Activated CD4-positive, alpha-beta T cell treated with anti-CD3 and anti-CD28 coated beads, Interleukin-2, amount 10 ng/mL, durations not matched to agents 24 days and 14 days (primary cell): Measurements from ENCODE around the gene LRRK1. TPM values are rescaled to one million over a fixed set of nuclear protein-coding genes. Genes with fewer than 3 reads are reported as not detected.
"Not testable (repeated sequence)": the region's sequence is repeated elsewhere in the genome, so short reads cannot be mapped to it uniquely, and the experiment has no call there.

Experiments used
- DNase-seq: peaks from one replicate; pipeline ENCODE4 v3.0.0; 2022
- H3K27ac Mint-ChIP-seq: one replicate; pipeline ENCODE4 v1.8.0; 2022; ENCODE audit warnings: mild to moderate bottlenecking, mixed read lengths
- H3K27me3 Mint-ChIP-seq: one replicate; pipeline ENCODE4 v1.8.0; 2022; ENCODE audit warnings: mixed read lengths
- H3K36me3 Mint-ChIP-seq: one replicate; pipeline ENCODE4 v1.8.0; 2022; ENCODE audit warnings: low read depth, mild to moderate bottlenecking, mixed read lengths
- H3K4me1 Mint-ChIP-seq: one replicate; pipeline ENCODE4 v1.8.0; 2021; ENCODE audit warnings: mixed read lengths
- H3K4me3 Mint-ChIP-seq: one replicate; pipeline ENCODE4 v1.8.0; 2022; ENCODE audit warnings: mild to moderate bottlenecking, moderate library complexity, mixed read lengths
- H3K9me3 Mint-ChIP-seq: one replicate; pipeline ENCODE4 v1.8.0; 2021; ENCODE audit warnings: mixed read lengths
- intact Hi-C: fragments of 100-400 bp; cut with micrococcal nuclease; formaldehyde crosslinking; loops from one replicate; pipeline ENCODE4 v1.15.1; 2023
- total RNA-seq: library from RNA; stranded (reverse); gene quantifications from 2 replicates; pipeline ENCODE4 v1.2.3, GENCODE V29; 2022

LRRK1 gene
- total RNA-seq, 1 donor from 2014 or later = 2.1 TPM

GRCh38 chr15:101091080-101092017, 172.2 kb downstream of the LRRK1 start:
- Mint-ChIP-seq H3K4me1 (peaks cover 11% of the 10 kb centered on the region), H3K36me3 (no peaks in the 10 kb centered on the region), H3K4me3 (no peak overlapping the region), H3K27me3 (peaks cover 8% of the 10 kb centered on the region), H3K27ac (no peak overlapping the region), H3K9me3 (peaks cover 11% of the 10 kb centered on the region)
- intact Hi-C loops = loop anchor here (5.0 kb wide), 1 partner anchor 116 kb away; no protein-coding TSS in a partner anchor
- no peak for DNase-seq

GRCh38 chr15:101092156-101092866, 173.2 kb downstream of the LRRK1 start:
- peaks cover 11% of the 10 kb centered on the region for H3K4me1 Mint-ChIP-seq
- no peak for DNase-seq
- no peaks in the 10 kb centered on the region for H3K36me3 Mint-ChIP-seq
- H3K27me3 Mint-ChIP-seq = peaks cover 11% of the 10 kb centered on the region
- intact Hi-C loops = loop anchor here (5.0 kb wide), 1 partner anchor 115 kb away; no protein-coding TSS in a partner anchor
- H3K27ac Mint-ChIP-seq = no peak overlapping the region
- no peak overlapping the region for H3K4me3 Mint-ChIP-seq
- peaks cover 11% of the 10 kb centered on the region for H3K9me3 Mint-ChIP-seq

- Mint-ChIP-seq H3K9me3 (peaks cover 11% of the 10 kb centered on the region), H3K4me3 (no peak overlapping the region), H3K27ac (no peak overlapping the region), H3K4me1 (peaks cover 11% of the 10 kb centered on the region), H3K36me3 (no peaks in the 10 kb centered on the region), H3K27me3 (peaks cover 11% of the 10 kb centered on the region)
- intact Hi-C loops = loop anchor here (5.0 kb wide), 1 partner anchor 114 kb away; no protein-coding TSS in a partner anchor
- DNase-seq = no peak
These were observed 173.7 kb downstream of the LRRK1 start for GRCh38 chr15:101092867-101093202.

- Mint-ChIP-seq H3K9me3 (peaks cover 11% of the 10 kb centered on the region), H3K36me3 (no peaks in the 10 kb centered on the region), H3K4me3 (no peak overlapping the region), H3K4me1 (peaks cover 15% of the 10 kb centered on the region), H3K27me3 (peaks cover 11% of the 10 kb centered on the region), H3K27ac (peak overlapping the region; percentile 30)
- intact Hi-C loops = loop anchor here (5.0 kb wide), 1 partner anchor 113 kb away; no protein-coding TSS in a partner anchor
- no peak for DNase-seq
These were observed 174.8 kb downstream of the LRRK1 start for GRCh38 chr15:101093958-101094357.

- intact Hi-C loops, H3K4me3 Mint-ChIP-seq, H3K27ac Mint-ChIP-seq, H3K36me3 Mint-ChIP-seq, DNase-seq: not testable (repeated sequence)
- H3K27me3 Mint-ChIP-seq = peaks cover 11% of the 10 kb centered on the region
- peaks cover 11% of the 10 kb centered on the region for H3K9me3 Mint-ChIP-seq
- peaks cover 15% of the 10 kb centered on the region for H3K4me1 Mint-ChIP-seq
These were observed 176.7 kb downstream of the LRRK1 start for GRCh38 chr15:101095796-101096406.

GRCh38 chr15:101097111-101097510, 178.0 kb downstream of the LRRK1 start:
- Mint-ChIP-seq H3K27ac (no peak overlapping the region), H3K4me3 (no peak overlapping the region), H3K9me3 (peaks cover 15% of the 10 kb centered on the region), H3K4me1 (peaks cover 15% of the 10 kb centered on the region), H3K27me3 (peaks cover 11% of the 10 kb centered on the region), H3K36me3 (no peaks in the 10 kb centered on the region)
- intact Hi-C loops = no loop called here
- DNase-seq = no peak

GRCh38 chr15:101099183-101099582, 180.0 kb downstream of the LRRK1 start:
- Mint-ChIP-seq H3K4me3 (no peak overlapping the region), H3K9me3 (peaks cover 10% of the 10 kb centered on the region), H3K36me3 (no peaks in the 10 kb centered on the region), H3K4me1 (peaks cover 10% of the 10 kb centered on the region), H3K27me3 (peaks cover 9% of the 10 kb centered on the region), H3K27ac (no peak overlapping the region)
- no peak for DNase-seq
- intact Hi-C loops = no loop called here

- peaks cover 10% of the 10 kb centered on the region for H3K9me3 Mint-ChIP-seq
- no peaks in the 10 kb centered on the region for H3K36me3 Mint-ChIP-seq
- H3K4me3 Mint-ChIP-seq = no peak overlapping the region
- H3K27ac Mint-ChIP-seq = no peak overlapping the region
- no peak for DNase-seq
- intact Hi-C loops = no loop called here
- H3K27me3 Mint-ChIP-seq = peaks cover 6% of the 10 kb centered on the region
- H3K4me1 Mint-ChIP-seq = peaks cover 10% of the 10 kb centered on the region
These were observed 181.0 kb downstream of the LRRK1 start for GRCh38 chr15:101100118-101100517.

DNA sequence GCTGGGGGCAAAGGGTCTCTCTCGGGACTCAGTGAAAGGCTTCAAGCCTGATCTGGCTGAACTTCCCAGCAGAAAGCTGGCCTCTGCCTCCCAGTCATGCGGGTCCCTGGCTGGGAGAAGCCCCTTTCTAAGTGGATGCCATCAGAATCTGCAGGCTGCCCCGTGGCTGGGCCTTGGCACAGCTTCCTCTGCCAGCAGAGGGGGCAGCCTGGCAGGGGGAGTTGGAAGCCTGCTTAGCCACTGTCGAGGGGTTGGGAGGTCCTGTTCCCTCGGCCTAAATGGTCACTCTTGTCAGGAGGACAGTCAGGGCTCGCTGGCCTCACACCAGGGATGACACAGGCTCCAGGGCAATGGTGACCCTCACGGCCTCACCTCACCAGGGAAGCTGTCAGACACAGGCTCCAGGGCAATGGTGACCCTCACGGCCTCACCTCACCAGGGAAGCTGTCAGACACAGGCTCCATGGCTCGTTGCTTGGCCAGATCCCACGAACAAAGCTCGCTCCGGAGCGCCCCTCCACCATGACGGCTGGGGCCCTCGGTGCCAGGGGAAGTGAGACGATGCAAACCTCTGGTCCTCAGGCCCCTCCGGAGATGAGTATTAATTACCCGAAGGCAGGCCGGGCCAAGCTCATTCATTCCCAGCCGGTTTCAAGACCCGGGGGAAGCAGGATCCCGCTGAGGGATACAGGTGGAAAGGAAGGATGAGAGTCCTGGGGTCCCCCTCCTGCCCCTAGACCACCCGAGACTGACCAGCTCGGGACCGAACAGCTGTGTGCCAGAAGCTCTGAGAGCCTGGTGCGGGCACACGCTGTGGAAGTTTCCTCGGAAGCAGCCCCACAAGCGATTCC, 181.7 kb downstream of the LRRK1 start:
- intact Hi-C loops = no loop called here
- H3K36me3 Mint-ChIP-seq = no peaks in the 10 kb centered on the region
- H3K4me1 Mint-ChIP-seq = peaks cover 10% of the 10 kb centered on the region
- peaks cover 4% of the 10 kb centered on the region for H3K27me3 Mint-ChIP-seq
- H3K9me3 Mint-ChIP-seq = peaks cover 6% of the 10 kb centered on the region
- no peak overlapping the region for H3K27ac Mint-ChIP-seq
- no peak for DNase-seq
- H3K4me3 Mint-ChIP-seq = no peak overlapping the region

DNA sequence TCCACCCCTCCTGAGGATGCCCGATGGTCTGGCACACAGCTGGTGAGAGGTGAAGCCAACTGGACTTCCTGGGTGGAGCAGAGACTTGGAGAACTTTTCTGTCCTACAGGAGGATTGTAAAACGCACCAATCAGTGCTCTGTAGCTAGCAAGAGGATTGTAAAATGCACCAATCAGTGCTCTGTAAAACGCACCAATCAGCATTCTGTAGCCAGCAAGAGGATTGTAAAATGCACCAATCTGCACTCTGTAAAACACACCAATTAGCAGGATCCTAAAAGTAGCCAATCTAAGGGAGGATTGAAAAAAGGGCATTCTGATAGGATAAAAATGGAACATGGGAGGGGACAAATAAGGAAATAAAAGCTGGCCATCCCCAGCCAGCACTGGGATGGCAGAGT, 182.5 kb downstream of the LRRK1 start:
- H3K9me3 Mint-ChIP-seq = peaks cover 3% of the 10 kb centered on the region
- H3K4me1 Mint-ChIP-seq = peaks cover 10% of the 10 kb centered on the region
- H3K27ac Mint-ChIP-seq = no peak overlapping the region
- H3K36me3 Mint-ChIP-seq = no peaks in the 10 kb centered on the region
- no peak for DNase-seq
- no peak overlapping the region for H3K4me3 Mint-ChIP-seq
- intact Hi-C loops = no loop called here
- peaks cover under 1% of the 10 kb centered on the region for H3K27me3 Mint-ChIP-seq

- Mint-ChIP-seq H3K4me1 (peaks cover 10% of the 10 kb centered on the region), H3K27ac (peak overlapping the region; percentile 20), H3K27me3 (no peaks in the 10 kb centered on the region), H3K4me3 (no peak overlapping the region), H3K9me3 (peaks cover 3% of the 10 kb centered on the region), H3K36me3 (no peaks in the 10 kb centered on the region)
- intact Hi-C loops = no loop called here
- DNase-seq = no peak
These were observed 183.6 kb downstream of the LRRK1 start for GRCh38 chr15:101102746-101103145.

DNA sequence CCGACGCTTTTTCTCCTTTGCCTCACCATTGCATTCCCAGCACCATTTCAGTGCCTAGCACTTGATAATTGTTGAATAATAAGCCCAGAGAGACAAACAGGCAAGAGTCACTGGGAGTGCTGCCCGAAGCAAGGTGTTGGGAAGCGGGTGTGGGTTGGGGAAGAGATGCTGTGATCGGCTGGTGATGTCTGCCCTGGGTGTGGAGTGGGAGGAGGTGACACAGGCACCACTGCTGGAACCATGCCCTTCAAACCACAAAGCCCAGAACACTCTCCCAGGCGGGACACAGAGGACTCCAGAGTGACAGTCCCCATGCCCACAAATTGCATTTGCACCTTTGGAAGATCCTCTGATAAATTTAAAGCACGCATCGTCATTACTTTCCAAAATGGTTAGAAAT, 184.4 kb downstream of the LRRK1 start:
- no peaks in the 10 kb centered on the region for H3K27me3 Mint-ChIP-seq
- intact Hi-C loops = no loop called here
- H3K4me1 Mint-ChIP-seq = peaks cover 10% of the 10 kb centered on the region
- no peaks in the 10 kb centered on the region for H3K36me3 Mint-ChIP-seq
- no peak for DNase-seq
- no peak overlapping the region for H3K4me3 Mint-ChIP-seq
- peaks cover 3% of the 10 kb centered on the region for H3K9me3 Mint-ChIP-seq
- H3K27ac Mint-ChIP-seq = no peak overlapping the region

DNA sequence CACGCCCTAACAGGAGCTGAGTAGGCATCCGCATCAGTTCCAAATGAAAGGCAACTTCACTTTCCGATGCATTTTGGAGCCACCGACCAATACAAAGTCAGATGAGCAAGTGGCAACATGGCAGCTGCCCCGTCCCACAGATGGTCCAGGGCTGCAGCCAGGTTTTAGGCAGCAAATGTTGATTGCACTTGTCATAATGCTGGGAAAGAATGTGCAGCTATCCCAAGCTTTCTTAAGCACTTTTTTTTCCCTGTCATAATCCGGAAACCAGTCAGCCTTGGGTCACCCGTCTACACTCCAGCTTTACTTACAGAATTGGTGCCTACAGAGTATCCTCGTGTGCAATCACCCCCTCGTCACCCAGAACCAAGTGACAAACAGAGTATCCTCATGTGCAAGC, 185.0 kb downstream of the LRRK1 start:
- intact Hi-C loops = no loop called here
- no peaks in the 10 kb centered on the region for H3K27me3 Mint-ChIP-seq
- H3K4me3 Mint-ChIP-seq = no peak overlapping the region
- peaks cover 7% of the 10 kb centered on the region for H3K4me1 Mint-ChIP-seq
- no peaks in the 10 kb centered on the region for H3K36me3 Mint-ChIP-seq
- H3K9me3 Mint-ChIP-seq = peaks cover 3% of the 10 kb centered on the region
- DNase-seq = no peak
- H3K27ac Mint-ChIP-seq = no peak overlapping the region
